Left ventricle myocardium superior (tissue), 1 donor: ENCODE data around the gene ROBO2. TPM values are rescaled to one million over a fixed set of nuclear protein-coding genes. Genes with fewer than 3 reads are reported as not detected.

Source experiments
- ATAC-seq: fragments of 200-7000 bp; cut with Tn5 transposase; one replicate; pipeline ENCODE4 v1.9.1; 2020; ENCODE audit warnings: mild to moderate bottlenecking, moderate library complexity
- DNase-seq: peaks from one replicate; pipeline ENCODE4 v3.0.0-alpha.2; 2020
- intact Hi-C: fragments of 100-400 bp; cut with micrococcal nuclease; formaldehyde crosslinking; loops from one replicate; pipeline ENCODE4 v1.11.0; 2022
- total RNA-seq: library from RNA; stranded (reverse); fragmentation: NEBNext Ultra II Directional; extraction: Animal tissue kit (Norgen Biotek cat#: 25700); gene quantifications from one replicate; pipeline ENCODE4 v1.2.1, GENCODE V29; 2021
- donor health status: DM: no; HTN: yes; CAD: no; lungs with severe emphysema.

Gene ROBO2
- total RNA-seq, 1 donor from 2014 or later, result 0.17 TPM

DNA sequence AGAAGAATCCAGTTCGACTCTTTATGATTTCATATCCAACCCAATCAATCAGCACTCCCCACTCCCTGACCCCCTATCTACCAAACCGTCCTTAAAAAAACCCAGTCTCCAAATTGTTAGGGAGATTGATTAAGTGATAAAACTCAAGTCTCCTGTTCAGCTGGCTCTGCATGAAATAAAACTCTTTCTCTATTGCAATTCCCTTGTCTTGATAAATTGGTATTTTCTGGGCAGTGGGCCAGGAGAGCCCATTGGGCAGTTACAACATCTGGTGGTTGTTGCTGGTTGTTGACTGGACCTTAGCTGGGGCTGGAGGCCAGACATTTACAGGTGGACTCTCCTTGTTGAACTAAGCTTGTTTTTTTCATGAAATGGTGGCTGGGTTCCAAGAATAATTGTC lies 642.3 kb downstream of the ROBO2 start:
- intact Hi-C loops, result no loop called here
- ATAC-seq (no peak), DNase-seq (no peak)

- ATAC-seq (no peak), DNase-seq (no peak)
- intact Hi-C loops, result no loop called here
These were observed 644.2 kb downstream of the ROBO2 start for GRCh38 chr3:77684115-77684514.

GRCh38 chr3:77685713-77686112 lies 645.8 kb downstream of the ROBO2 start:
- ATAC-seq (no peak), DNase-seq (no peak)
- intact Hi-C loops, result no loop called here

DNA sequence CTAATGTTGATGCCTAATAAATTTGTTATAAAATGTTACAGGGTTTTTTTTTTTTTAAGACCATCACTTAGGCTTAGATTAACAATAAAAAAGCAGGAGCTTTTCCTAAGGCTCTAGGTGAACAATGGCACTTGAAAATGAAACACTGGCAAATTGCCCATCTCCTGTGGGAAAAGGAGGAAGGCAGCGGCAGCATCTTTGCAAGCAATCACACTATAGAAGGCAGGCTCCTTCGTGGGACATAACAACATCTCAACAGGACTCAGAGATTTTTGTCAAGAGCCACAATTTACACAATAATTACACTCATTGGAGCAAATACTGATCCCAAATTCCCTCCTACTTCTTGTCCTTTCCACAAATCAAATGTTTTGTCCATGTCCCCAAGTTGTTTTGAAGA lies 646.7 kb downstream of the ROBO2 start:
- DNase-seq, result no peak
- intact Hi-C loops, result no loop called here
- no peak for ATAC-seq

GRCh38 chr3:77687545-77687944 lies 647.6 kb downstream of the ROBO2 start:
- DNase-seq, result no peak
- ATAC-seq, result no peak
- intact Hi-C loops, result no loop called here

DNA sequence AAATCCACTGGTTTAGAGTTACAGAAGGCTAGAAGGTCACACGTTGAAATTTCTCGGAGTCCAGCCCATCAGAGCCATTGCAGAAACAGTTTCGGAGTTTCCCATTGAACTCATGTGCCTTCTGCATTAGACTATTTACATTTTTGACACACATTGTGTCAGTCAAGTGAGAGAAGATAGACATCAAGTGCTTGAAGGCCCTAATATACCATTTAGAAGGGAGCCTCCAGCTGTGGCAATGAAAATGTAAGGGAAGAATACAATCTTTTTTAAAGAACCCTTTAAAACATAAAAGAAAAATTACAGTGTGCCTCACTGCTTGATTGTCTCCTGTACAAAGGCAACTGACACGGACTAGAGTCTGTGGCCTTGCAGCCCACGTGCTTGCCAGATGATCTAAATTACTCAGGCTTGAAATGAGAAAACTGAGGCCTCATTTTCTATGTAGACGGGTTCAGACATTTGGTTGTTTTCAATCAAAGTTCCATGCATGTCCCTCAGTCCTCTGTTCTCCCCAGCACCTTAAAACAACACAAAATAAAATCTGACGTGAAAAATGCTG lies 650.5 kb downstream of the ROBO2 start:
- ATAC-seq, result no peak
- intact Hi-C loops, result no loop called here
- no peak for DNase-seq

DNA sequence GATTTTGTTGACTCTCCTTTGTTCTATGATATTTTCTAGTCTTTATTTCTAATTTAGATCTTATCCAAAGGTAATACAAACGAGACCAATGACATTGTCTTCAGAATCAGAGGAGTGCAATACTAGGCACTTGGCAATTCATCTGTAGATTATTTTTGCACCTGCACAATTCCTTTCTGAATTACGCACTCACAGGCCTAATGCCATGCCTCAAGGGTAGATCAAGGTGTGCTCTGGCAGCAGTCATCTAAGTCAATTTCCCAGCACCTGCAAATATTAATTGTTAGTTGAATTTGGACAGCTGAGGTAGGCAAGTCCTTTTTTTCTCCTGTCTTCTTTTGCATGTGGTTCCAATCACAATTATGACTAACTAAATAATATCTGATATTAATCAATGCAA lies 653.2 kb downstream of the ROBO2 start:
- intact Hi-C loops, result no loop called here
- ATAC-seq (no peak), DNase-seq (no peak)

GRCh38 chr3:77699125-77699691 lies 659.3 kb downstream of the ROBO2 start:
- ATAC-seq (no peak), DNase-seq (no peak)
- intact Hi-C loops, result no loop called here
